NCI-H2227 (cell line): ENCODE measurements around the gene FAM193B.

Experiments
- DNase-seq: peaks from one replicate; lab custom pipeline; 2025; ENCODE audit not compliant: unreplicated experiment; lab: John Stamatoyannopoulos, UW

FAM193B gene

DNA sequence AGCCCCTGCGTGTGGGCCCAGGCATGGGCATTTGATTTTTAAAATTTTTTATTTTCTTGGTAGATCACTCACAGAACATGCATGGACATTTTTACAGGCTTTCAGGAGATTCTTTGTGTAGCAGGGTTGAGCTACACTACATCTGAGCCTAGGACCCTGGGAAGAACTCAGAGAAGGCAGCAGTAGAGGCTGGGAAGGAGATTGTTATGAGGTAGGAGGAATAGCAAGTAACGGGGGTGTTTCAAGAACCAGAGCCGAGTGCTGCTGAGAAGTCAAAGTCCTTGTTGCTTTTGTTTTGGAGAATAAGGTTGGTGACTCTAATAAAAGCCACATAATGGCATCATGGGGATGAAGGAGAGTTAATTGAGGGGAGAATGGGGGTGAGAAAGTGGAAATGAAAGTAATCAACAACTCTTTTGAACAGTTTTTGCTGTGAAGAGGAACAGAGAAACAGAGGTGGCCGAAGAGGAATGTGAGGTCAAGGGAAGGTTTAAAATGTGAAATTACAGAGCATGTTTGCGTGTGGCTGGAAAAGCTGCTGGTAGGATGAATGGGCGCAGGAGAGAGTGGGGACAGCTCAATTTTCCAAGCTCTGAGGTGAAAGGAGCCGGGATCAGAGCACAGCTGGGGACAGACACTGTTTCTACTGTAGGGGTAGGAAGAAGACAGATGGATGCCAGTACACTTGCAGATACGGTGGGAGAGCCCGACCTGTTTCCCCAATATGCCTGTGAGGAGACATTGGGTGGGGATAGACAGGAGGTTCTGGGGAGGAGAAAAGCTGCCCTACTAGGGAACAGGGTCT lies 52.3 kb downstream of the FAM193B start:
- no peak for DNase-seq

GRCh38 chr5:177500685-177501522 lies 53.5 kb downstream of the FAM193B start:
- DNase-seq = peak; percentile 79

DNA sequence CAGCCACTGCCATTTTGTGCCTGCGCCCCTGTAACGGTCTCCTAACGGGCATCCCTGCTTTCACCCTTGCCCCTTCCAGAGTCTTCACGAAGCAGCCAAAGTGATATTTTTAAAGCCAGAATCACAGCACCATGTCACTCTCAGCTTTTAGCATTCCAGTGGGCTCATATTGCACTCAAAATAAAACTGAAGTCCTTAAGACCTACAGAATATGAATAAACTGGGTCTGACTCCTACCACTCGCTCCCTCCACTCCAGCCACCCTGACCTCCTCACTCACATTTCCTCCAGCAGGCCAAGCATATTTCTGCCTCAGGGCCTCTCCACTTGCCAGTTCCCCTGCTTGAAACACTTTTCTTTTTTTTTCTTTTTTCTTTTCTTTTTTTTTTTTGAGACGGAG lies 54.5 kb downstream of the FAM193B start:
- DNase-seq = no peak

GRCh38 chr5:177498013-177498787 lies 56.2 kb downstream of the FAM193B start:
- peak; percentile 43 for DNase-seq

DNA sequence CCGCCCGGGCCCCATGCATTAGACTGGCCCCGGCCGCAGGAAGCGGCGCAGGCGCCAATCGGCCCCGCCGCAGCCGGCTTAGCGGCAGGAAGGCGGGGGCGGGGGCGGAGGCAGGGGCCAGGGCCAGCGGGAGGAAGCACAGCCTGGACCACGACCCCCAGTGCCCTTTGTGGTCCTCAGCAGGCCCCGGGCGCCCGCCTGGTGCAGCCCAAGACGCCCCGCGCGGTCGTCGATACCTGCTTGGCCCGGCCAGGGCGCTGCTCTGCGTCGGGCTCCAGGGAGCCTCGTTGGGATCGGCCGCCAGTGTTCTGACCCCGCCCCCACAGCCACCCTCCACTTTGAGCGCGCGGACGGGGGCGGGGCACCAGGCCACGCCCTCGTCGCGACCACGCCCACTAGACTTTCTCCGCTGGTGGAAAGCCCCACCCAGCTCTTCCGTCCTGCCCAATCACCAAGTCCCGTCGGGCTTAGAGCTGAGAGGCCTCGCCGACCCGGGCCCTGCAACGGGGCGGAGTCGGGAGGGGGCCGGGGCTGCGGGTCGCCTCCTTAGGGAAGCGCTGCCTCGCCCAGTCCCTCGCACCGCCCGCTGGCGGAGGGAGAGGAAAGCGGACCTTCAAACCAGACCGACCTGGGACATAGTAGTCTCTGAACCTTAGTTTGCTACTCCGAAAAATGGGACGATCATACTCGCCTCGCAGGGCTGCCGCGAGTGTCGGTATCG lies 56.9 kb downstream of the FAM193B start, which contains the start of gene PDLIM7:
Gene PDLIM7, minus strand, starts transcription at position 313 of the 721 bp plus-strand sequence. CDS start 1,092 bp downstream, outside the sequence.
- DNase-seq = peak; percentile 94

DNA sequence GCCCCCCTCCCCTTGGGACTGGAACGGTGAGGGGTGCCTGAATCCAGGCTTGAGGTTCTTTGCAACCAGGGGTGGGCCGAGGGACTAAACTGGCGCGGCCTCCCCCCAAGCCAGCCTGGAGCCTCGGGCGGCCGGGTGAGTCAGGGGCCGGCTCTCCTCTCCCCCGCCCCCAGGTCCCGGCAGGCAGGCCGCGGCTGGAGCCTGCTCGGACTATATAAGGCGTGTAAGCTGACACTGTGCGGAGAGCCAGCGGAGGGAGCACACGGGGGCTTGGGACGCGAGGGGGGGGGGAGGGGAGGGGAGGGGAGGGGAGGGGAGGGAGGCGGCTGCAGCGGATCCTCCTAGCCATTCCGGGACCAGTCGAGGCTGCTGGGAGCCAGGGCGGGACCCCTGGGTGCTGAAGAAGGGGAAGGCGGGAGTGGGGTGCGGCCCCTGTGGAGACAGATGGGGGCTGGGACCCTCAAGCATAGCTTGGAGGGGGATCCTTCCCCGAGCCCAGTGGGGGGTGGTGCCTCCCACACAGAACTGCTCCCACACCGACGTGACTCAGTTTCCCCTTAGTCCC lies 57.6 kb downstream of the FAM193B start:
- peak; percentile 64 for DNase-seq

- DNase-seq = peak; percentile 28
Measured at GRCh38 chr5:177496070-177496726, 58.2 kb downstream of the FAM193B start.

GRCh38 chr5:177495243-177496060 lies 58.9 kb downstream of the FAM193B start:
- DNase-seq = peak; percentile 17

- DNase-seq = no peak
Measured at GRCh38 chr5:177494346-177495195, 59.8 kb downstream of the FAM193B start.

DNA sequence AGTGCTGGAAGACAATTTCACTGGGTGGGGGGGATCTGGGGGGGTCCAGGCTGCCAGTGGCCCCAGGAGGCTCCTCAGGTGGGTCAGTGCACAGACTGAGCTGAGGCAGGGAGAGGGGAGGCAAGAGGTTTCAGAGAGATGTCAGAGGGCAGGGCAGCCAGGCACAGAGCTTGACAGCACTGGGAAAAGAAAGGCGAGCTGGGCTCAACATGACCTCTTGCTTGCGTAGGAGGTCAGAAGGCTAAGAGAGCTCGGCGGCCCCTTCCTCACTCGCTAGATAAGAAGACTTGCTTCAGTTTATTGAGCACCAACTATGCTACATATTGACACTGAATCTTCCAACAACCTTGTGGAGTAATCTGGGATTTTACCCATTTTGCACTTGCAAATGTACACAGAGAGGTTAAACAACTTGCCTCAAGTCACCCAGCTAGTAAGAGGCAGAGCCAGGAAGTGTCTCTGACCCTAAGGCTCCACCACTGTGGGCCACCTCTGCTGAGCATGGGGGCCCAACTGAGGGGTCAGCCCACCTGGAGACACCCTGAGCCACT lies 60.5 kb downstream of the FAM193B start:
- DNase-seq = no peak

- DNase-seq = no peak
Measured at GRCh38 chr5:177492841-177493240, 61.5 kb downstream of the FAM193B start.

GRCh38 chr5:177491983-177492746 lies 62.2 kb downstream of the FAM193B start:
- no peak for DNase-seq

DNA sequence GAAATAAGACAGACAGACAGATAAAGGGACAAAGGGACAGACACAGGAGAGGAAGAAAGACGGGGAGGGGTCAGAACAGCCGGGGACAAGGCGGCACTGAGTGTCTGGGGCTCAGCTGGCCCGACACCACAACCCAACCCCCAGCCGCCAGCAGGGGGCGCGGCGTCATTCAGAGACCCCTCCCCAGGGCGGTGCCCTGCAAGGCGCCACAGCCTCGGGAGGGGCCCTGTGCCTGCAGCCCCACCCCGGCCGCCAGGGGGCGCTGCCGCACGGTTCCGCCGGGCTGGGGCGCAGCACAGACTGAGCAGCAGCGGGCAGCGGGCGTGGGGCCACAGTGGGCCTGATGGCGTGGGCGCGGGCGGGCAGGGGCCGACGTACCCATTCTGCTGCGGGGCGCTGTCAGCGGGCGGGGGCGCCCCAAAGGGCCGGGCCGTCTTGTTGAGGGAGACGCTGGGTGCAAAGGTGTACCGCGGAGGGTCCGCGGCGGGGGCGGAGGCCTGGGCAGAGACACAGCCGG lies 62.9 kb downstream of the FAM193B start:
- DNase-seq = no peak

GRCh38 chr5:177490992-177491391 lies 63.4 kb downstream of the FAM193B start:
- DNase-seq = no peak

GRCh38 chr5:177490311-177490991 lies 63.9 kb downstream of the FAM193B start:
- no peak for DNase-seq

GRCh38 chr5:177489119-177489716 lies 65.1 kb downstream of the FAM193B start:
- peak; percentile 39 for DNase-seq
